ENCODE measurements around the gene TMEM150A.

DNA sequence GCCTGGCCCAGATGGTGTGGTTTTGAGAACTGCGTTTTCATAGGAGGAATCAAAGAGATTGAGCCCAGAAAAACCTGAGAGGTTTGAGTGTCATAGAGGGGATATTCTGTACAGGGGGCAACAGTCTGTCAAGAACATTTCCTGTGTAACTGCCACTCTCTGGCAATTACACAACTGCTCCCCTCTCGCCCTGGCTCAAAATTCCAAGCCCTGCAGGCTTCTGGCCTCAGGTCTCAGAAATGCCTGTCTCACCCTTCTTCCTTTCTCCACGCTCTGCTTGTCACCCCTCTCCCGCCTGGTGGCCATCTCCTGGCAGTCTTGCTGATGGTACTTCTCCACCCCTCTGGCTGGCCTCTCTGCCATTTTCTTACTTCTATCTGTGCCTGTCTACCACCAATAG lies 14.3 kb downstream of the TMEM150A start:
- TF ChIP-seq CTCF (IDR thresholded peaks at IDR 0.05), result no peak
- no peak for TF ChIP-seq POLR2A (IDR thresholded peaks at IDR 0.05)

Measured in body of pancreas (tissue), 4 donors.